Measurements from ENCODE around the gene NUTM2D.
"Not testable (repeated sequence)": the region's sequence is repeated elsewhere in the genome, so short reads cannot be mapped to it uniquely, and the experiment has no call there.

DNA sequence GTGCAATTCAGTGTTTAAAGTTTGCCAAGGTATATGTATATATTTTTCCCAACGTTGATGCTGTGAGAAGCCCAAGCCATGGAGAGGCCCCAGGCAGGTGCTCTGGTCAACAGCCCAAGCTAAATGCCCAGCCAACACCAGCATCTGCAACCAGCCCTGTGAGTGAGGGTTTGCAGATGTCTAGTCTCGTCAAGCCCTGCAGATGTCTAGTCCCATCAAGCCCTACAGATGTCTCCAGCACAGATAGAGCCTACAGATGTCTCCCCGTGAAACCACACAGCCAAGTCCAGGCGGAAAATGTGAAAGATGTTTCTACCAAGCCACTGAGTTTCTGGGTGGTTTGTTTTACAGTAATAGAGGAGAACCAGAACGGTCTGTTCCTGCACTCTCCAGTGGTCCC lies 26.7 kb downstream of the NUTM2D start:
- TF ChIP-seq, protein P1, sequence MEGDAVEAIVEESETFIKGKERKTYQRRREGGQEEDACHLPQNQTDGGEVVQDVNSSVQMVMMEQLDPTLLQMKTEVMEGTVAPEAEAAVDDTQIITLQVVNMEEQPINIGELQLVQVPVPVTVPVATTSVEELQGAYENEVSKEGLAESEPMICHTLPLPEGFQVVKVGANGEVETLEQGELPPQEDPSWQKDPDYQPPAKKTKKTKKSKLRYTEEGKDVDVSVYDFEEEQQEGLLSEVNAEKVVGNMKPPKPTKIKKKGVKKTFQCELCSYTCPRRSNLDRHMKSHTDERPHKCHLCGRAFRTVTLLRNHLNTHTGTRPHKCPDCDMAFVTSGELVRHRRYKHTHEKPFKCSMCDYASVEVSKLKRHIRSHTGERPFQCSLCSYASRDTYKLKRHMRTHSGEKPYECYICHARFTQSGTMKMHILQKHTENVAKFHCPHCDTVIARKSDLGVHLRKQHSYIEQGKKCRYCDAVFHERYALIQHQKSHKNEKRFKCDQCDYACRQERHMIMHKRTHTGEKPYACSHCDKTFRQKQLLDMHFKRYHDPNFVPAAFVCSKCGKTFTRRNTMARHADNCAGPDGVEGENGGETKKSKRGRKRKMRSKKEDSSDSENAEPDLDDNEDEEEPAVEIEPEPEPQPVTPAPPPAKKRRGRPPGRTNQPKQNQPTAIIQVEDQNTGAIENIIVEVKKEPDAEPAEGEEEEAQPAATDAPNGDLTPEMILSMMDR (tag by site-specific recombination; IDR thresholded peaks at IDR 0.05) = not testable (repeated sequence)
- TF ChIP-seq KLF16 (tag by site-specific recombination; IDR thresholded peaks at IDR 0.05) = not testable (repeated sequence)
